WTC11 (cell line): ENCODE results near the gene MAP7D3. TPM values are rescaled to one million over a fixed set of nuclear protein-coding genes. Genes with fewer than 3 reads are reported as not detected.

Experiments used
- ATAC-seq: fragments of 200-7000 bp; cut with Tn5 transposase; 2 replicates; pipeline ENCODE4 v1.10.0; 2021; ENCODE audit warnings: mild to moderate bottlenecking, moderate library complexity
- CTCF ChIA-PET: fragments of 300-600 bp; sonication (Branson Sonifier 250); formaldehyde crosslinking; loops from one replicate; lab custom pipeline; 2021; ENCODE audit warnings: antibody characterized with exemption; lab: Charles Lee
- POLR2A ChIA-PET: fragments of 350-600 bp; sonication (Branson Sonifier 250); formaldehyde crosslinking; loops from one replicate; lab custom pipeline; 2021; ENCODE audit warnings: antibody characterized with exemption; lab: Charles Lee
- DNase-seq: peaks from one replicate; pipeline ENCODE4 v3.0.0; 2021; ENCODE audit warnings: low spot score
- H3K27ac Mint-ChIP-seq: 2 replicates; pipeline ENCODE4 v1.8.0; 2021; ENCODE audit warnings: mixed read lengths
- H3K27me3 Mint-ChIP-seq: 2 replicates; pipeline ENCODE4 v1.8.0; 2021; ENCODE audit warnings: low read depth, mild to moderate bottlenecking, moderate library complexity, mixed read lengths
- H3K36me3 Mint-ChIP-seq: 2 replicates; pipeline ENCODE4 v1.8.0; 2021; ENCODE audit warnings: mixed read lengths
- H3K4me1 Mint-ChIP-seq: 2 replicates; pipeline ENCODE4 v1.8.0; 2022; ENCODE audit warnings: mixed read lengths
- H3K4me3 Mint-ChIP-seq: 2 replicates; pipeline ENCODE4 v1.8.0; 2021; ENCODE audit warnings: mild to moderate bottlenecking, moderate library complexity, mixed read lengths
- H3K9me3 Mint-ChIP-seq: 2 replicates; pipeline ENCODE4 v1.8.0; 2021; ENCODE audit warnings: mixed read lengths
- CBFB ChIP-seq: sonication (generic); formaldehyde crosslinking; IDR thresholded peaks from 2 replicates; pipeline ENCODE4 v1.8.1; 2022; ENCODE audit warnings: mild to moderate bottlenecking, low read depth, missing genetic modification reagents
- ERG ChIP-seq: fragments of 250-450 bp; sonication (Bioruptor Pico); IDR thresholded peaks from 2 replicates; pipeline ENCODE4 v1.8.0; 2021; ENCODE audit warnings: mild to moderate bottlenecking
- ETV6 ChIP-seq: sonication (generic); formaldehyde crosslinking; IDR thresholded peaks from 2 replicates; pipeline ENCODE4 v1.8.1; 2022; ENCODE audit warnings: mild to moderate bottlenecking, missing genetic modification reagents
- FOXK1 ChIP-seq: sonication (generic); formaldehyde crosslinking; IDR thresholded peaks from 2 replicates; pipeline ENCODE4 v1.8.0; 2022; ENCODE audit warnings: mild to moderate bottlenecking, moderate library complexity, missing genetic modification reagents
- FOXP4 ChIP-seq: sonication (generic); formaldehyde crosslinking; IDR thresholded peaks from 2 replicates; pipeline ENCODE4 v1.8.0; 2022; ENCODE audit warnings: mild to moderate bottlenecking, missing genetic modification reagents
- IRF1 ChIP-seq: sonication (generic); formaldehyde crosslinking; IDR thresholded peaks from 2 replicates; pipeline ENCODE4 v1.8.0; 2023; ENCODE audit warnings: missing genetic modification reagents
- KAT7 ChIP-seq: sonication (generic); formaldehyde crosslinking; IDR thresholded peaks from 2 replicates; pipeline ENCODE4 v1.8.1; 2023; ENCODE audit warnings: missing genetic modification reagents, mild to moderate bottlenecking, borderline replicate concordance
- MYBL2 ChIP-seq: sonication (generic); formaldehyde crosslinking; IDR thresholded peaks from 2 replicates; pipeline ENCODE4 v1.8.1; 2023; ENCODE audit warnings: mild to moderate bottlenecking, moderate library complexity, missing genetic modification reagents
- NFATC4 ChIP-seq: fragments of 250-450 bp; sonication (Bioruptor Pico); IDR thresholded peaks from 2 replicates; pipeline ENCODE4 v1.9.0; 2021; ENCODE audit warnings: mild to moderate bottlenecking
- NR2C2 ChIP-seq: sonication (generic); formaldehyde crosslinking; IDR thresholded peaks from 2 replicates; pipeline ENCODE4 v1.8.0; 2022; ENCODE audit warnings: mild to moderate bottlenecking, missing genetic modification reagents
- OVOL2 ChIP-seq: fragments of 250-450 bp; sonication (Bioruptor Pico); IDR thresholded peaks from 2 replicates; pipeline ENCODE4 v1.9.0; 2021; ENCODE audit warnings: mild to moderate bottlenecking, borderline replicate concordance
- RELA ChIP-seq: sonication (generic); formaldehyde crosslinking; IDR thresholded peaks from 2 replicates; pipeline ENCODE4 v1.8.1; 2022; ENCODE audit warnings: missing genetic modification reagents, mild to moderate bottlenecking, borderline replicate concordance
- TCF7 ChIP-seq: sonication (generic); formaldehyde crosslinking; IDR thresholded peaks from 2 replicates; pipeline ENCODE4 v1.8.0; 2022; ENCODE audit warnings: mild to moderate bottlenecking, low read depth, missing genetic modification reagents, moderate library complexity
- ZNF512 ChIP-seq: sonication (generic); formaldehyde crosslinking; IDR thresholded peaks from 2 replicates; pipeline ENCODE4 v1.8.1; 2022; ENCODE audit warnings: missing genetic modification reagents, borderline replicate concordance
- ZSCAN18 ChIP-seq: fragments of 250-450 bp; sonication (Bioruptor Pico); IDR thresholded peaks from 2 replicates; pipeline ENCODE4 v2.1.2; 2022; ENCODE audit warnings: mild to moderate bottlenecking, moderate library complexity
- total RNA-seq: library from RNA; stranded (reverse); gene quantifications from 3 replicates; pipeline ENCODE4 v1.2.3, GENCODE V29; 2021
- TF ChIP-seq, protein P1 (sequence below): sonication (generic); formaldehyde crosslinking; IDR thresholded peaks from 2 replicates; pipeline ENCODE4 v1.8.0; 2022; ENCODE audit warnings: mild to moderate bottlenecking, missing genetic modification reagents
- TF ChIP-seq, protein P2 (sequence below): sonication (generic); formaldehyde crosslinking; IDR thresholded peaks from 2 replicates; pipeline ENCODE4 v1.8.0; 2022; ENCODE audit warnings: mild to moderate bottlenecking, missing genetic modification reagents
- TF ChIP-seq, protein P3 (sequence below): sonication (generic); formaldehyde crosslinking; IDR thresholded peaks from 2 replicates; pipeline ENCODE4 v1.8.1; 2023; ENCODE audit warnings: mild to moderate bottlenecking, missing genetic modification reagents, moderate library complexity

The MAP7D3 gene
- total RNA-seq, 1 experiment from 2014 or later = 12.3 TPM

GRCh38 chrX:136250191-136251040 lies 784 bp downstream of the MAP7D3 start:
- ATAC-seq (peak; percentile 14), DNase-seq (no peak)
- Mint-ChIP-seq H3K27ac (no peak overlapping the region), H3K9me3 (no peaks in the 10 kb centered on the region), H3K36me3 (no peaks in the 10 kb centered on the region), H3K27me3 (no peaks in the 10 kb centered on the region; the same call in 1 of the 2 replicates), H3K4me3 (peak overlapping the region; percentile 75), H3K4me1 (peaks cover 18% of the 10 kb centered on the region)
- CTCF ChIA-PET = no interaction called here
- TF ChIP-seq MYBL2 (CRISPR knock-in tag) (no peak), ERG (CRISPR knock-in tag) (no peak), NFATC4 (CRISPR knock-in tag) (no peak), ETV6 (CRISPR knock-in tag) (no peak), NR2C2 (no peak), TCF7 (CRISPR knock-in tag) (no peak), OVOL2 (CRISPR knock-in tag) (no peak), CBFB (CRISPR knock-in tag) (no peak), FOXP4 (CRISPR knock-in tag) (no peak), KAT7 (CRISPR knock-in tag) (no peak), RELA (CRISPR knock-in tag) (no peak), FOXK1 (CRISPR knock-in tag) (no peak), ZNF512 (no peak), IRF1 (CRISPR knock-in tag) (no peak), ZSCAN18 (CRISPR knock-in tag) (no peak)
- TF ChIP-seq, protein P1, sequence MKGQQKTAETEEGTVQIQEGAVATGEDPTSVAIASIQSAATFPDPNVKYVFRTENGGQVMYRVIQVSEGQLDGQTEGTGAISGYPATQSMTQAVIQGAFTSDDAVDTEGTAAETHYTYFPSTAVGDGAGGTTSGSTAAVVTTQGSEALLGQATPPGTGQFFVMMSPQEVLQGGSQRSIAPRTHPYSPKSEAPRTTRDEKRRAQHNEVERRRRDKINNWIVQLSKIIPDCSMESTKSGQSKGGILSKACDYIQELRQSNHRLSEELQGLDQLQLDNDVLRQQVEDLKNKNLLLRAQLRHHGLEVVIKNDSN (CRISPR knock-in tag) = no peak
- TF ChIP-seq, protein P2, sequence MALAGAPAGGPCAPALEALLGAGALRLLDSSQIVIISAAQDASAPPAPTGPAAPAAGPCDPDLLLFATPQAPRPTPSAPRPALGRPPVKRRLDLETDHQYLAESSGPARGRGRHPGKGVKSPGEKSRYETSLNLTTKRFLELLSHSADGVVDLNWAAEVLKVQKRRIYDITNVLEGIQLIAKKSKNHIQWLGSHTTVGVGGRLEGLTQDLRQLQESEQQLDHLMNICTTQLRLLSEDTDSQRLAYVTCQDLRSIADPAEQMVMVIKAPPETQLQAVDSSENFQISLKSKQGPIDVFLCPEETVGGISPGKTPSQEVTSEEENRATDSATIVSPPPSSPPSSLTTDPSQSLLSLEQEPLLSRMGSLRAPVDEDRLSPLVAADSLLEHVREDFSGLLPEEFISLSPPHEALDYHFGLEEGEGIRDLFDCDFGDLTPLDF (CRISPR knock-in tag) = no peak
- TF ChIP-seq, protein P3, sequence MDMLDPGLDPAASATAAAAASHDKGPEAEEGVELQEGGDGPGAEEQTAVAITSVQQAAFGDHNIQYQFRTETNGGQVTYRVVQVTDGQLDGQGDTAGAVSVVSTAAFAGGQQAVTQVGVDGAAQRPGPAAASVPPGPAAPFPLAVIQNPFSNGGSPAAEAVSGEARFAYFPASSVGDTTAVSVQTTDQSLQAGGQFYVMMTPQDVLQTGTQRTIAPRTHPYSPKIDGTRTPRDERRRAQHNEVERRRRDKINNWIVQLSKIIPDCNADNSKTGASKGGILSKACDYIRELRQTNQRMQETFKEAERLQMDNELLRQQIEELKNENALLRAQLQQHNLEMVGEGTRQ (CRISPR knock-in tag) = no peak
- POLR2A ChIA-PET = no interaction called here
